GM10248 (cell line): ENCODE measurements around the gene NLGN2.

Experiments used
- CTCF ChIA-PET: fragments of 300-600 bp; sonication (Branson Sonifier 250); formaldehyde crosslinking; extraction: SDS; loops from one replicate; lab custom pipeline; 2021; ENCODE audit warnings: antibody characterized with exemption; lab: Yijun Ruan, JAX
- POLR2A ChIA-PET: fragments of 350-650 bp; sonication (Branson Sonifier 250); formaldehyde crosslinking; extraction: SDS; loops from one replicate; lab custom pipeline; 2020; ENCODE audit warnings: antibody characterized with exemption; lab: Yijun Ruan, JAX
- DNase-seq: peaks from one replicate; pipeline ENCODE4 v3.0.0; 2012; ENCODE audit errors: extremely low spot score
- CTCF ChIP-seq: IDR thresholded peaks from 2 replicates; pipeline ENCODE4 v1.5.1; 2012; ENCODE audit warnings: mild to moderate bottlenecking, low read depth; ENCODE audit errors: extremely low read depth, missing control alignments, control extremely low read depth

The NLGN2 gene

GRCh38 chr17:7444682-7445618 lies 37.3 kb downstream of the NLGN2 start, which contains the start of gene CHRNB1:
Gene CHRNB1, plus strand, starts transcription at chr17:7445061. Its CDS starts 67 bp downstream, at chr17:7445128.
- peak; percentile 71 for DNase-seq
- TF ChIP-seq CTCF: no peak
- POLR2A ChIA-PET: interaction anchor here (1.0 to 1.7 kb wide), 3 partner anchors 19 to 41 kb away, joined by 3 to 10 read pairs (median 7); partner anchors contain the start of genes POLR2A and TMEM256
- CTCF ChIA-PET: interaction anchor here (0.9 to 5.4 kb wide), 8 partner anchors 8 to 116 kb away, joined by 3 to 39 read pairs (median 4); partner anchors contain the start of genes SPEM2 and TMEM102

DNA sequence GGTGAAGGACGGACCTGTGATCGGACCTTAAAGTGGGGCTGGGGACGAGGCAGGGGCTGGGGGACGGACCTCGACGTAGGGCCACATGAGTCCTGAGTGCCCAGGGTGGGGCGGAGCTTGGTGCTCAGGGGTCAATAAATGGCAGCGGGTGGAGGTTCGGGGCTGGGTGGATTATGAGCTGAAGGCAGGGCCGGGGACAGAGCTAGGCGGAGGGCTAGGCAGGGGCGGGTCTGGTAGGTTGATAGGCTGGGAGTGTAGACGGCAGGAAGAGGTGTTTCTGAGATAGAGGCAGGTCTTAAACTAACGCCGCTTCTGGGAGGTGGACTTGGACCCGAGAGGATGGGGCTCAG lies 37.9 kb downstream of the NLGN2 start:
- DNase-seq: peak; percentile 49
- POLR2A ChIA-PET: interaction anchor here (1.0 to 1.6 kb wide), 3 partner anchors 11 to 39 kb away, joined by 4 to 10 read pairs (median 8); partner anchors contain the start of gene POLR2A
- CTCF ChIA-PET: interaction anchor here (1.1 to 5.4 kb wide), 4 partner anchors 9 to 115 kb away, joined by 3 to 39 read pairs (median 6); partner anchors contain the start of genes SPEM2 and TMEM102
- no peak for TF ChIP-seq CTCF

GRCh38 chr17:7448461-7448860 lies 40.8 kb downstream of the NLGN2 start:
- TF ChIP-seq CTCF: no peak
- no peak for DNase-seq
- ChIA-PET POLR2A (interaction anchor here (0.5 kb wide), 1 partner anchor 48 kb away, joined by 6 read pairs; no protein-coding TSS in a partner anchor), CTCF (interaction anchor here (5.4 kb wide), 1 partner anchor 12 kb away, joined by 39 read pairs; the partner anchor contains the start of gene TMEM102)

DNA sequence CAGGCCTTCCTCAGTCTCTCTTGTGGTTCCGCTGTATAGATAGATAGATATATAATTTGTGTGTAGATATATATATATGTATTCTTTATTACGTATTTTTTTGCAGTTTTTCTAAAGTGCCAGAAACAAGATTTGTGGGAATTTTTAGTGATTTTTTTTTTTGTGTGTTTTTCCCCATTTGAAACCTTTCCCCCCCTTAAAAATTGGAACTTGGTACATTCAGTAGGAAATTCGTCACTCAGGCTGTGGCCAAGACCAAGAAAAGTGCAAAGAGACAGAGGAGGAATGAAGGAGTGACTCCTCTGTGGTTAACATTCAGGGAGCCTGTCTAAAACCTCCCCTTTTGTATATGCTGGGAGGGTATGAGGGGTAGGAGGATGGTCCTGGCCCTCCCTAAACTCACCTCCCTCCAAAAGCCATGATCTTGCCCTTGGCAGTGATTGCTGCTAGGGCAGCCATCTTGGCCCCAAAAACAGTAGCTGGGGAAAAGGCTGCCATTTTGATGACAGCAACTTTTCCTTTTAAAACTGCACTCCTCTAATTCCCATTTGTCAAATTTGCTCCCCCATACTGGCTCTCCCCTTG lies 52.4 kb downstream of the NLGN2 start:
- ChIA-PET CTCF (no interaction called here), POLR2A (no interaction called here)
- DNase-seq: no peak

GRCh38 chr17:7460850-7461660 lies 53.4 kb downstream of the NLGN2 start:
- POLR2A ChIA-PET: interaction anchor here (0.5 kb wide), 1 partner anchor 39 kb away, joined by 3 read pairs; no protein-coding TSS in a partner anchor
- CTCF ChIA-PET: interaction anchor here (0.6 to 2.0 kb wide), 2 partner anchors 16 to 24 kb away, joined by 3 to 6 read pairs; no protein-coding TSS in a partner anchor

More for the DNA sequence above, 52.4 kb downstream of the NLGN2 start:
- TF ChIP-seq CTCF: no peak

More at GRCh38 chr17:7460850-7461660, 53.4 kb downstream of the NLGN2 start:
- no peak for TF ChIP-seq CTCF
- DNase-seq: no peak
